Lower leg skin (tissue), 4 donors: ENCODE results near the gene RNF168. TPM values are rescaled to one million over a fixed set of nuclear protein-coding genes. Genes with fewer than 3 reads are reported as not detected.
"Not testable (repeated sequence)": the region's sequence is repeated elsewhere in the genome, so short reads cannot be mapped to it uniquely, and the experiment has no call there.

Experiments
- DNase-seq, 2 donors: peaks; one replicate each; pipeline ENCODE4 v3.0.0-alpha.2; 2019; ENCODE audit warnings: low spot score in 2 of 2
- H3K4me3 ChIP-seq: fragments of 200-600 bp; sonication (generic); 2 replicates; pipeline ENCODE4 v1.5.1; 2017; ENCODE audit warnings: mild to moderate bottlenecking, low read depth; ENCODE audit not compliant: poor library complexity, severe bottlenecking
- CTCF ChIP-seq, 3 donors: fragments of 450-650 bp; IDR thresholded peaks; one replicate each; pipeline ENCODE4 v1.5.1; 2016; ENCODE audit warnings: antibody characterized with exemption in 3 of 3, mild to moderate bottlenecking in 3 of 3, moderate library complexity in 2 of 3
- POLR2A ChIP-seq, 2 donors: fragments of 450-650 bp; IDR thresholded peaks; one replicate each; pipeline ENCODE4 v1.6.1; 2016 to 2017; ENCODE audit warnings: antibody characterized with exemption in 2 of 2, mild to moderate bottlenecking in 1 of 2, moderate library complexity in 1 of 2
- WGBS, 2 donors: methylation state at CpG; one replicate each; pipeline ENCODE4 v1.1.5; 2018; 5-methylcytosine and 5-hydroxymethylcytosine counted together
- intact Hi-C: fragments of 100-400 bp; cut with DNase I; formaldehyde crosslinking; loops from one replicate; pipeline ENCODE4 v1.15.0; 2023; ENCODE audit warnings: low total_unique reads
- total RNA-seq, 4 donors: library from RNA; depleted of rRNA; stranded (reverse); fragments of >200 nt; gene quantifications; one replicate each; pipeline ENCODE4 v1.1.0, GENCODE V29; 2016

RNF168 gene
- total RNA-seq, 4 donors from 2014 or later, result 23.9 to 35.4 (median 27.0) TPM

- 86% methylated on average over 8 of the region's 8 CpGs for WGBS, 2 donors
- TF ChIP-seq CTCF (IDR thresholded peaks at IDR 0.05), result no peak
- no peak for TF ChIP-seq POLR2A (IDR thresholded peaks at IDR 0.05)
- intact Hi-C loops, result loop anchor here (10.0 kb wide), 1 partner anchor 239 kb away; no protein-coding TSS in a partner anchor
- H3K4me3 ChIP-seq, result no peak overlapping the region
- no peak for DNase-seq
These were observed 10.3 kb upstream of the RNF168 start for GRCh38 chr3:196513697-196514349.

- 53 to 54% methylated on average over 12 to 15 of the region's 15 CpGs for WGBS, 2 donors
- not testable (repeated sequence) for H3K4me3 ChIP-seq
- intact Hi-C loops, result loop anchor here (10.0 kb wide), 1 partner anchor 237 kb away; no protein-coding TSS in a partner anchor
- peak in 1 of 2 donors; percentile 31 for DNase-seq
These were observed 8.3 kb upstream of the RNF168 start for GRCh38 chr3:196511646-196512425.

- whole genome bisulfite sequencing, 2 donors, result 92 to 100% methylated on average over 1 of the region's 1 CpG
- not testable (repeated sequence) for H3K4me3 ChIP-seq, DNase-seq
- intact Hi-C loops, result loop anchor here (10.0 kb wide), 1 partner anchor 236 kb away; no protein-coding TSS in a partner anchor
These were observed 7.5 kb upstream of the RNF168 start for GRCh38 chr3:196511108-196511507.

GRCh38 chr3:196506687-196507086 is 3.1 kb upstream of the RNF168 start:
- intact Hi-C loops, result no loop called here

GRCh38 chr3:196504556-196504955 is 988 bp upstream of the RNF168 start:
- TF ChIP-seq POLR2A (IDR thresholded peaks at IDR 0.05) (no peak), CTCF (IDR thresholded peaks at IDR 0.05) (no peak)
- WGBS, 2 donors, result 92 to 93% methylated on average over 6 of the region's 6 CpGs
- peak in 1 of 2 donors; percentile 31 for DNase-seq
- H3K4me3 ChIP-seq, result no peak overlapping the region
- intact Hi-C loops, result no loop called here

More at GRCh38 chr3:196506687-196507086, 3.1 kb upstream of the RNF168 start:
- TF ChIP-seq POLR2A (IDR thresholded peaks at IDR 0.05), result no peak
- TF ChIP-seq CTCF (IDR thresholded peaks at IDR 0.05), result no peak
- WGBS, 2 donors, result 88 to 90% methylated on average over 8 of the region's 8 CpGs
- no peak overlapping the region for H3K4me3 ChIP-seq
- peak in 1 of 2 donors; percentile 5 for DNase-seq

GRCh38 chr3:196504077-196504398 is 470 bp upstream of the RNF168 start:
- DNase-seq, H3K4me3 ChIP-seq, intact Hi-C loops: not testable (repeated sequence)
- 21 to 25% methylated on average over 7 of the region's 7 CpGs for WGBS, 2 donors

GRCh38 chr3:196502775-196503195 is 783 bp downstream of the RNF168 start:
- intact Hi-C loops, result no loop called here
- peak overlapping the region; percentile 87 for H3K4me3 ChIP-seq
- DNase-seq, result peak; percentile 55 to 89
- WGBS, 2 donors, result 0 to 1% methylated on average over 27 of the region's 27 CpGs
- no peak for TF ChIP-seq CTCF (IDR thresholded peaks at IDR 0.05)
- no peak for TF ChIP-seq POLR2A (IDR thresholded peaks at IDR 0.05)
